ENCODE results near the gene SETD3.

- peak; percentile 29 to 64 (median 54) for TF ChIP-seq CTCF (IDR thresholded peaks at IDR 0.05)
- no peak for TF ChIP-seq POLR2A (IDR thresholded peaks at IDR 0.05)
Observed at GRCh38 chr14:99430491-99430890, 50.2 kb downstream of the SETD3 start.
